ENCODE results near the gene SIPA1L2. TPM values are rescaled to one million over a fixed set of nuclear protein-coding genes. Genes with fewer than 3 reads are reported as not detected.

The SIPA1L2 gene
- total and polyA plus RNA-seq, 2 experiments from 2014 or later = 4.1 to 17.0 TPM

DNA sequence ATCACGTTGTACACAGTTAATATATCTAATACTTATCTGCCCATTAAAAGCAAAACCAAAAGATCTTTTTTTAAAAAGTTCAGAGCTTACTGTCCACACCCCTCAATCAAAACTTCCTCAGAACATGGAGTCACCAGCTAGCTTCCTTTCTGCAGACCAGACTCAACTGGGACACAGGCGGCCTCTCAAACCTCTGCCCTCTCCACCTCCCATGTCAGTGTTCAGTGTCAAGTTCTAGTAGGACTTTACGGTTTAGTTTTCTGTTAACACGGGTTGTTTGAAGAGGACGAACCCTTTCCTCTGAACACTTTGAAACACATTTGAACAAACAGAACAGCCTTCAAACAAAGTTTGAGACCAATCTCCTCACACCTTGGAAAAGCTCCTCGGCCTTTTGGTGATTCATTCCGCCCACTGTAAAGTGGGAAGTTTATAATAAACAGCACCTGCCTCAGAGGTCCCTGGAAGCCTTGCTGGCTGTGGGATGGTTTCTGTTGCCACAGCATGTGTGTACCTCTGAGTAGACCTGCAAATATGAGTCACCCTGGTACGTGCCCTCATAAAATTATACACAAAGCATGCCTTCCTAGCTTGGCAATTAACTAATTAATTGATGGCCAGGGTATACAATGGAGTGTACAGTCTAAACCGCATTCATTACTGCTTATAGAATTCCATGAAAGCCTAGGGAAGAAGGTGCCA is 48.4 kb upstream of the SIPA1L2 start:
- H3F3A ChIP-seq (replicated peaks; ENCODE audit: low read depth) = no peaks in the 10 kb centered on the region
- H3K79me2 ChIP-seq (replicated peaks; ENCODE audit: insufficient read depth) = no peaks in the 10 kb centered on the region
- no peak for ATAC-seq
- H2AFZ ChIP-seq = no peak overlapping the region
- TF ChIP-seq CREB1 (CRISPR knock-in tag; IDR thresholded peaks at IDR 0.05; ENCODE audit: low read depth) = no peak
- TF ChIP-seq REST (IDR thresholded peaks at IDR 0.05; ENCODE audit: unreplicated experiment) = no peak
- no peak for TF ChIP-seq EZH2phosphoT487 (IDR thresholded peaks at IDR 0.05; ENCODE audit: unreplicated experiment)
- TF ChIP-seq NANOG (IDR thresholded peaks at IDR 0.05; ENCODE audit: borderline replicate concordance) = no peak
- TF ChIP-seq ZNF331 (CRISPR knock-in tag; IDR thresholded peaks at IDR 0.05; ENCODE audit: low read depth) = no peak
- TF ChIP-seq JUNB (IDR thresholded peaks at IDR 0.05; ENCODE audit: unreplicated experiment) = no peak
- TF ChIP-seq, protein P1, sequence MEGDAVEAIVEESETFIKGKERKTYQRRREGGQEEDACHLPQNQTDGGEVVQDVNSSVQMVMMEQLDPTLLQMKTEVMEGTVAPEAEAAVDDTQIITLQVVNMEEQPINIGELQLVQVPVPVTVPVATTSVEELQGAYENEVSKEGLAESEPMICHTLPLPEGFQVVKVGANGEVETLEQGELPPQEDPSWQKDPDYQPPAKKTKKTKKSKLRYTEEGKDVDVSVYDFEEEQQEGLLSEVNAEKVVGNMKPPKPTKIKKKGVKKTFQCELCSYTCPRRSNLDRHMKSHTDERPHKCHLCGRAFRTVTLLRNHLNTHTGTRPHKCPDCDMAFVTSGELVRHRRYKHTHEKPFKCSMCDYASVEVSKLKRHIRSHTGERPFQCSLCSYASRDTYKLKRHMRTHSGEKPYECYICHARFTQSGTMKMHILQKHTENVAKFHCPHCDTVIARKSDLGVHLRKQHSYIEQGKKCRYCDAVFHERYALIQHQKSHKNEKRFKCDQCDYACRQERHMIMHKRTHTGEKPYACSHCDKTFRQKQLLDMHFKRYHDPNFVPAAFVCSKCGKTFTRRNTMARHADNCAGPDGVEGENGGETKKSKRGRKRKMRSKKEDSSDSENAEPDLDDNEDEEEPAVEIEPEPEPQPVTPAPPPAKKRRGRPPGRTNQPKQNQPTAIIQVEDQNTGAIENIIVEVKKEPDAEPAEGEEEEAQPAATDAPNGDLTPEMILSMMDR (conservative IDR thresholded peaks at IDR 0.05; ENCODE audit: low read depth in 2 of 2) = no peak
- no peak for TF ChIP-seq POLR2AphosphoS5 (IDR thresholded peaks at IDR 0.05; ENCODE audit: low read depth)
- TF ChIP-seq, protein P2, sequence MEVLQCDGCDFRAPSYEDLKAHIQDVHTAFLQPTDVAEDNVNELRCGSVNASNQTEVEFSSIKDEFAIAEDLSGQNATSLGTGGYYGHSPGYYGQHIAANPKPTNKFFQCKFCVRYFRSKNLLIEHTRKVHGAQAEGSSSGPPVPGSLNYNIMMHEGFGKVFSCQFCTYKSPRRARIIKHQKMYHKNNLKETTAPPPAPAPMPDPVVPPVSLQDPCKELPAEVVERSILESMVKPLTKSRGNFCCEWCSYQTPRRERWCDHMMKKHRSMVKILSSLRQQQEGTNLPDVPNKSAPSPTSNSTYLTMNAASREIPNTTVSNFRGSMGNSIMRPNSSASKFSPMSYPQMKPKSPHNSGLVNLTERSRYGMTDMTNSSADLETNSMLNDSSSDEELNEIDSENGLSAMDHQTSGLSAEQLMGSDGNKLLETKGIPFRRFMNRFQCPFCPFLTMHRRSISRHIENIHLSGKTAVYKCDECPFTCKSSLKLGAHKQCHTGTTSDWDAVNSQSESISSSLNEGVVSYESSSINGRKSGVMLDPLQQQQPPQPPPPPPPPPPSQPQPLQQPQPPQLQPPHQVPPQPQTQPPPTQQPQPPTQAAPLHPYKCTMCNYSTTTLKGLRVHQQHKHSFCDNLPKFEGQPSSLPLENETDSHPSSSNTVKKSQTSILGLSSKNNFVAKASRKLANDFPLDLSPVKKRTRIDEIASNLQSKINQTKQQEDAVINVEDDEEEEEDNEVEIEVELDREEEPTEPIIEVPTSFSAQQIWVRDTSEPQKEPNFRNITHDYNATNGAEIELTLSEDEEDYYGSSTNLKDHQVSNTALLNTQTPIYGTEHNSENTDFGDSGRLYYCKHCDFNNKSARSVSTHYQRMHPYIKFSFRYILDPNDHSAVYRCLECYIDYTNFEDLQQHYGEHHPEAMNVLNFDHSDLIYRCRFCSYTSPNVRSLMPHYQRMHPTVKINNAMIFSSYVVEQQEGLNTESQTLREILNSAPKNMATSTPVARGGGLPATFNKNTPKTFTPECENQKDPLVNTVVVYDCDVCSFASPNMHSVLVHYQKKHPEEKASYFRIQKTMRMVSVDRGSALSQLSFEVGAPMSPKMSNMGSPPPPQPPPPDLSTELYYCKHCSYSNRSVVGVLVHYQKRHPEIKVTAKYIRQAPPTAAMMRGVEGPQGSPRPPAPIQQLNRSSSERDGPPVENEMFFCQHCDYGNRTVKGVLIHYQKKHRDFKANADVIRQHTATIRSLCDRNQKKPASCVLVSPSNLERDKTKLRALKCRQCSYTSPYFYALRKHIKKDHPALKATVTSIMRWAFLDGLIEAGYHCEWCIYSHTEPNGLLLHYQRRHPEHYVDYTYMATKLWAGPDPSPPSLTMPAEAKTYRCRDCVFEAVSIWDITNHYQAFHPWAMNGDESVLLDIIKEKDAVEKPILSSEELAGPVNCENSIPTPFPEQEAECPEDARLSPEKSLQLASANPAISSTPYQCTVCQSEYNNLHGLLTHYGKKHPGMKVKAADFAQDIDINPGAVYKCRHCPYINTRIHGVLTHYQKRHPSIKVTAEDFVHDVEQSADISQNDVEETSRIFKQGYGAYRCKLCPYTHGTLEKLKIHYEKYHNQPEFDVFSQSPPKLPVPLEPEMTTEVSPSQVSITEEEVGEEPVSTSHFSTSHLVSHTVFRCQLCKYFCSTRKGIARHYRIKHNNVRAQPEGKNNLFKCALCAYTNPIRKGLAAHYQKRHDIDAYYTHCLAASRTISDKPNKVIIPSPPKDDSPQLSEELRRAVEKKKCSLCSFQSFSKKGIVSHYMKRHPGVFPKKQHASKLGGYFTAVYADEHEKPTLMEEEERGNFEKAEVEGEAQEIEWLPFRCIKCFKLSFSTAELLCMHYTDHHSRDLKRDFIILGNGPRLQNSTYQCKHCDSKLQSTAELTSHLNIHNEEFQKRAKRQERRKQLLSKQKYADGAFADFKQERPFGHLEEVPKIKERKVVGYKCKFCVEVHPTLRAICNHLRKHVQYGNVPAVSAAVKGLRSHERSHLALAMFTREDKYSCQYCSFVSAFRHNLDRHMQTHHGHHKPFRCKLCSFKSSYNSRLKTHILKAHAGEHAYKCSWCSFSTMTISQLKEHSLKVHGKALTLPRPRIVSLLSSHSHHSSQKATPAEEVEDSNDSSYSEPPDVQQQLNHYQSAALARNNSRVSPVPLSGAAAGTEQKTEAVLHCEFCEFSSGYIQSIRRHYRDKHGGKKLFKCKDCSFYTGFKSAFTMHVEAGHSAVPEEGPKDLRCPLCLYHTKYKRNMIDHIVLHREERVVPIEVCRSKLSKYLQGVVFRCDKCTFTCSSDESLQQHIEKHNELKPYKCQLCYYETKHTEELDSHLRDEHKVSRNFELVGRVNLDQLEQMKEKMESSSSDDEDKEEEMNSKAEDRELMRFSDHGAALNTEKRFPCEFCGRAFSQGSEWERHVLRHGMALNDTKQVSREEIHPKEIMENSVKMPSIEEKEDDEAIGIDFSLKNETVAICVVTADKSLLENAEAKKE (CRISPR knock-in tag; IDR thresholded peaks at IDR 0.05) = no peak
- TF ChIP-seq, protein P3, sequence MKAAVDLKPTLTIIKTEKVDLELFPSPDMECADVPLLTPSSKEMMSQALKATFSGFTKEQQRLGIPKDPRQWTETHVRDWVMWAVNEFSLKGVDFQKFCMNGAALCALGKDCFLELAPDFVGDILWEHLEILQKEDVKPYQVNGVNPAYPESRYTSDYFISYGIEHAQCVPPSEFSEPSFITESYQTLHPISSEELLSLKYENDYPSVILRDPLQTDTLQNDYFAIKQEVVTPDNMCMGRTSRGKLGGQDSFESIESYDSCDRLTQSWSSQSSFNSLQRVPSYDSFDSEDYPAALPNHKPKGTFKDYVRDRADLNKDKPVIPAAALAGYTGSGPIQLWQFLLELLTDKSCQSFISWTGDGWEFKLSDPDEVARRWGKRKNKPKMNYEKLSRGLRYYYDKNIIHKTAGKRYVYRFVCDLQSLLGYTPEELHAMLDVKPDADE (IDR thresholded peaks at IDR 0.05) = no peak
- no peak for TF ChIP-seq ZNF114 (CRISPR knock-in tag; IDR thresholded peaks at IDR 0.05)
- TF ChIP-seq STAT1 (IDR thresholded peaks at IDR 0.05; ENCODE audit: unreplicated experiment) = no peak
- TF ChIP-seq EZH2 (IDR thresholded peaks at IDR 0.05; ENCODE audit: low read depth, unreplicated experiment) = no peak
- H4K20me1 ChIP-seq (replicated peaks; ENCODE audit: insufficient read depth) = no peaks in the 10 kb centered on the region
- H3K27ac Mint-ChIP-seq = no peak overlapping the region
- H3K36me3 Mint-ChIP-seq (ENCODE audit: low read depth) = no peaks in the 10 kb centered on the region
- H3K9me3 Mint-ChIP-seq = no peaks in the 10 kb centered on the region
- H3K27me3 Mint-ChIP-seq (ENCODE audit: insufficient read depth, low read depth, poor library complexity) = no peaks in the 10 kb centered on the region
- H3K36me3 ChIP-seq (ENCODE audit: insufficient read depth) = no peaks in the 10 kb centered on the region
- peaks cover 8% of the 10 kb centered on the region; the same call in 2 of the 3 replicates for H3K4me1 Mint-ChIP-seq
- no peaks in the 10 kb centered on the region for H3K4me1 ChIP-seq (ENCODE audit: insufficient read depth)
- no peak overlapping the region for H3K4me3 Mint-ChIP-seq
- H3K9me2 ChIP-seq (ENCODE audit: insufficient read depth) = no peaks in the 10 kb centered on the region
- no peaks in the 10 kb centered on the region for H3K27me3 ChIP-seq (ENCODE audit: insufficient read depth)
- DNase-seq (ENCODE audit: low spot score) = no peak
- H3K27ac ChIP-seq (ENCODE audit: low read depth) = no peak overlapping the region
- H3K4me3 ChIP-seq = no peak overlapping the region
- H3K4me2 ChIP-seq = no peak overlapping the region

Measured in GM23338 (cell line).